Measurements from ENCODE around the gene COPB1.

The COPB1 gene

GRCh38 chr11:14422814-14423182 lies 76.8 kb downstream of the COPB1 start:
- DNase-seq, result no peak

- DNase-seq, result no peak
These were observed 77.4 kb downstream of the COPB1 start for GRCh38 chr11:14422052-14422813.

GRCh38 chr11:14420223-14420622 lies 79.4 kb downstream of the COPB1 start:
- DNase-seq, result no peak

- DNase-seq, result no peak
These were observed 80.7 kb downstream of the COPB1 start for GRCh38 chr11:14418801-14419417.

GRCh38 chr11:14417617-14418374 lies 81.8 kb downstream of the COPB1 start:
- DNase-seq, result no peak

GRCh38 chr11:14417186-14417585 lies 82.4 kb downstream of the COPB1 start:
- no peak for DNase-seq

GRCh38 chr11:14414470-14415461 lies 84.8 kb downstream of the COPB1 start:
- DNase-seq, result peak; percentile 48 to 87

- DNase-seq, result no peak
These were observed 86.1 kb downstream of the COPB1 start for GRCh38 chr11:14413307-14414069.

- DNase-seq, result no peak
These were observed 87.8 kb downstream of the COPB1 start for GRCh38 chr11:14411818-14412217.

GRCh38 chr11:14409891-14410290 lies 89.7 kb downstream of the COPB1 start:
- DNase-seq, result no peak

GRCh38 chr11:14408612-14409011 lies 91.0 kb downstream of the COPB1 start:
- DNase-seq, result no peak

All from stimulated activated CD4-positive, alpha-beta T cell treated with anti-CD3 and anti-CD28 coated beads, Interleukin-4, amount 100 ng/mL, for 4 hours (primary cell).